ENCODE measurements around the gene XXYLT1. TPM values are rescaled to one million over a fixed set of nuclear protein-coding genes. Genes with fewer than 3 reads are reported as not detected.

The XXYLT1 gene
- total and polyA plus RNA-seq, 2 of the 4 experiments (the other 2 are of a cell fraction), result 14.7 to 18.1 TPM

DNA sequence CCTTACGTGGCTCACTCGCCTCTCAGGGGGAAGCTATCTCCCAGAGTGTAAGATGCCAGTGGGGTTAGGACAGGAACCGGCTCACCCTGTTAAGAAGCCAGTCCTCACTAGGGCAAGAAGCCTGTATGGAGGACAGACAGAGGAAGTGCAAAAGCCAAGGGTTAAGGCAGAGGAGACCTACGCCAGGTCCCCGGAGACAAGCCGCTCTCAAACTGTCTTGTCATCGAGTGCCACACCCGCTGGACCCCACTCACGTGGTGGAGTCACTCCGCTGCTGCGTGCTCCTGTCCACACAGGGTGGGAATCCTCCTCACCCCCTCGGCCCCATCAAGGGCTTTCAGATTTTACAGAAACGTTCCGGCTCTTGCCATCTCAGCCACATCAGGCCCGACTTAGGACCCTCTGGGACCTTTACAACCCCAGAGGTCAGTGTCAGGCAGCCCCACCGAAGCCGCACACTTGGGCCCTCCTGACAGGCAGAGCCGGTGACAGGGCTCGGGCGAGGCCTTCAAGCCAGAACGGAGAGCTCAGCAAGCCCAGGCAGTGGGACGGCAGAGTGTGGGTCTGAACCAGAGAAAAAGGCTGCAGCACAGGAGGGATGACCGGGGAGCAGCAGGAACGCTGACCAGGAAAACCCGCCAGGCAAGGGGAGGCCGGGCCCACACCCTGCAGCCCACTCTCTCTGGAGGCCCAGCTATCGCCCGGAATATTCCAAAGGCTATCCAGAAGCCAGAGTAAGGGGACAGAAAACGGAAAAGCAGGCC, 61.7 kb downstream of the XXYLT1 start:
- ChIA-PET POLR2A (ENCODE audit: unreplicated experiment) (no interaction called here), CTCF (interaction anchor here (1.2 kb wide), 1 partner anchor 13 kb away, joined by 3 read pairs; no protein-coding TSS in a partner anchor)
- Histone ChIP-seq H2AFZ (replicated peaks; ENCODE audit: low read length, poor library complexity) (peak overlapping the region; percentile 89), H2BK20ac (ENCODE audit: low read depth, low read length) (peak overlapping the region; percentile 61), H3K14ac (replicated peaks; ENCODE audit: low read depth, low read length) (peak overlapping the region; percentile 89), H2AK9ac (replicated peaks; ENCODE audit: low read depth, low read length, poor library complexity) (peak overlapping the region; percentile 94), H3K9ac (ENCODE audit: low read depth, low read length) (peak overlapping the region; percentile 75), H3K4me2 (ENCODE audit: low read depth, low read length) (peak overlapping the region; percentile 15), H3K36me3 (ENCODE audit: control insufficient read depth, insufficient read depth, low read length) (no peaks in the 10 kb centered on the region), H3K27me3 (ENCODE audit: control insufficient read depth, insufficient read depth, low read length) (no peaks in the 10 kb centered on the region), H3K79me1 (ENCODE audit: low read depth in 1 of 2, low read length in 2 of 2) (peaks cover 36 to 57% of the 10 kb centered on the region in 2 experiments), H2BK120ac (ENCODE audit: low read depth, low read length) (peak overlapping the region; percentile 97), H3K9me1 (ENCODE audit: insufficient read depth, low read length) (peaks cover 21% of the 10 kb centered on the region), H4K5ac (ENCODE audit: low read depth, low read length) (peak overlapping the region; percentile 98), H3K18ac (ENCODE audit: low read depth, low read length) (peak overlapping the region; percentile 98), H4K20me1 (ENCODE audit: insufficient read depth, low read length) (no peaks in the 10 kb centered on the region), H3K27ac (ENCODE audit: insufficient read depth, low read length) (peak overlapping the region; percentile 99), H4K8ac (ENCODE audit: low read depth in 2 of 2, low read length in 2 of 2) (peak overlapping the region; percentile 77 to 96; a peak in 3 of 4 replicates), H3K9me3 (ENCODE audit: control insufficient read depth, insufficient read depth, low read length) (no peaks in the 10 kb centered on the region; the same call in 1 of the 2 replicates), H3K4me1 (ENCODE audit: control insufficient read depth, insufficient read depth, low read length) (peaks cover 35% of the 10 kb centered on the region), H3K23ac (ENCODE audit: low read depth, low read length) (peak overlapping the region; percentile 91), H3K56ac (ENCODE audit: extremely low read depth, insufficient read depth, low read length) (peak overlapping the region; percentile 79), H2AK5ac (ENCODE audit: low read depth, low read length) (peak overlapping the region; percentile 98), H2BK5ac (ENCODE audit: low read depth, low read length, poor library complexity, severe bottlenecking) (peak overlapping the region; percentile 97), H4K91ac (ENCODE audit: insufficient read depth, low read depth, low read length) (peak overlapping the region; percentile 96), H3K4me3 (ENCODE audit: insufficient read depth, low read depth, low read length) (no peak overlapping the region), H2BK15ac (ENCODE audit: low read depth, low read length) (peak overlapping the region; percentile 84; the same call in 2 of the 3 replicates), H3K4ac (ENCODE audit: low read depth, low read length) (peak overlapping the region; percentile 98)
- dilution Hi-C loops (cut with HindIII; ENCODE audit: low sequenced_read_pairs, unreplicated experiment) (no loop called here), intact Hi-C loops (cut with micrococcal nuclease) (no loop called here), in situ Hi-C loops (cut with MboI; ENCODE audit: low sequenced_read_pairs) (no loop called here)
- 67% methylated on average over 13 of the region's 29 CpGs; no CpG with 5 or more reads in 1 of the 2 experiments for WGBS, 2 experiments (ENCODE audit: extremely low coverage in 2 of 2, insufficient read length in 1 of 2)
- BruUV-seq (replicated peaks), result no TSS peak
- DNase-seq (peak; percentile 13), ATAC-seq (ENCODE audit: low read depth) (peak; percentile 16)
- TF ChIP-seq, protein P1, sequence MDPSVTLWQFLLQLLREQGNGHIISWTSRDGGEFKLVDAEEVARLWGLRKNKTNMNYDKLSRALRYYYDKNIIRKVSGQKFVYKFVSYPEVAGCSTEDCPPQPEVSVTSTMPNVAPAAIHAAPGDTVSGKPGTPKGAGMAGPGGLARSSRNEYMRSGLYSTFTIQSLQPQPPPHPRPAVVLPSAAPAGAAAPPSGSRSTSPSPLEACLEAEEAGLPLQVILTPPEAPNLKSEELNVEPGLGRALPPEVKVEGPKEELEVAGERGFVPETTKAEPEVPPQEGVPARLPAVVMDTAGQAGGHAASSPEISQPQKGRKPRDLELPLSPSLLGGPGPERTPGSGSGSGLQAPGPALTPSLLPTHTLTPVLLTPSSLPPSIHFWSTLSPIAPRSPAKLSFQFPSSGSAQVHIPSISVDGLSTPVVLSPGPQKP (IDR thresholded peaks at IDR 0.05; ENCODE audit: borderline replicate concordance, low read depth, low read length), result no peak
- TF ChIP-seq MAZ (IDR thresholded peaks at IDR 0.05; ENCODE audit: borderline replicate concordance, low read depth, low read length), result no peak
- no peak for TF ChIP-seq RFX5 (IDR thresholded peaks at IDR 0.05; ENCODE audit: low read depth, low read length)
- no peak for TF ChIP-seq POLR2A (IDR thresholded peaks at IDR 0.05; ENCODE audit: low read depth, low read length)
- TF ChIP-seq BHLHE40 (IDR thresholded peaks at IDR 0.05; ENCODE audit: low read depth, low read length), result no peak
- TF ChIP-seq CEBPB (IDR thresholded peaks at IDR 0.05; ENCODE audit: low read depth, low read length), result no peak
- no peak for TF ChIP-seq CHD1 (IDR thresholded peaks at IDR 0.05; ENCODE audit: low read depth, low read length)
- TF ChIP-seq, protein P2, sequence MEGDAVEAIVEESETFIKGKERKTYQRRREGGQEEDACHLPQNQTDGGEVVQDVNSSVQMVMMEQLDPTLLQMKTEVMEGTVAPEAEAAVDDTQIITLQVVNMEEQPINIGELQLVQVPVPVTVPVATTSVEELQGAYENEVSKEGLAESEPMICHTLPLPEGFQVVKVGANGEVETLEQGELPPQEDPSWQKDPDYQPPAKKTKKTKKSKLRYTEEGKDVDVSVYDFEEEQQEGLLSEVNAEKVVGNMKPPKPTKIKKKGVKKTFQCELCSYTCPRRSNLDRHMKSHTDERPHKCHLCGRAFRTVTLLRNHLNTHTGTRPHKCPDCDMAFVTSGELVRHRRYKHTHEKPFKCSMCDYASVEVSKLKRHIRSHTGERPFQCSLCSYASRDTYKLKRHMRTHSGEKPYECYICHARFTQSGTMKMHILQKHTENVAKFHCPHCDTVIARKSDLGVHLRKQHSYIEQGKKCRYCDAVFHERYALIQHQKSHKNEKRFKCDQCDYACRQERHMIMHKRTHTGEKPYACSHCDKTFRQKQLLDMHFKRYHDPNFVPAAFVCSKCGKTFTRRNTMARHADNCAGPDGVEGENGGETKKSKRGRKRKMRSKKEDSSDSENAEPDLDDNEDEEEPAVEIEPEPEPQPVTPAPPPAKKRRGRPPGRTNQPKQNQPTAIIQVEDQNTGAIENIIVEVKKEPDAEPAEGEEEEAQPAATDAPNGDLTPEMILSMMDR (conservative IDR thresholded peaks at IDR 0.05; ENCODE audit: low read depth, low read length), result no peak
- no peak for TF ChIP-seq NFE2L2 (IDR thresholded peaks at IDR 0.05; ENCODE audit: low read depth, low read length)
- TF ChIP-seq FOS (IDR thresholded peaks at IDR 0.05; ENCODE audit: low read depth, low read length), result no peak
- TF ChIP-seq, protein P3, sequence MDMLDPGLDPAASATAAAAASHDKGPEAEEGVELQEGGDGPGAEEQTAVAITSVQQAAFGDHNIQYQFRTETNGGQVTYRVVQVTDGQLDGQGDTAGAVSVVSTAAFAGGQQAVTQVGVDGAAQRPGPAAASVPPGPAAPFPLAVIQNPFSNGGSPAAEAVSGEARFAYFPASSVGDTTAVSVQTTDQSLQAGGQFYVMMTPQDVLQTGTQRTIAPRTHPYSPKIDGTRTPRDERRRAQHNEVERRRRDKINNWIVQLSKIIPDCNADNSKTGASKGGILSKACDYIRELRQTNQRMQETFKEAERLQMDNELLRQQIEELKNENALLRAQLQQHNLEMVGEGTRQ (IDR thresholded peaks at IDR 0.05; ENCODE audit: low read depth, low read length), result no peak
- no peak for TF ChIP-seq RCOR1 (IDR thresholded peaks at IDR 0.05; ENCODE audit: insufficient replicate concordance, low read length)
- no peak for TF ChIP-seq MXI1 (IDR thresholded peaks at IDR 0.05; ENCODE audit: borderline replicate concordance, low read depth, low read length)
- no peak for TF ChIP-seq RAD21 (IDR thresholded peaks at IDR 0.05; ENCODE audit: low read length)
- TF ChIP-seq MAFK (IDR thresholded peaks at IDR 0.05; ENCODE audit: low read depth, low read length), result no peak

Data from IMR-90 (cell line).